Measurements from ENCODE around the gene PTCHD1.

PTCHD1 gene

GRCh38 chrX:23331701-23332100 is 2.9 kb upstream of the PTCHD1 start:
- H3K4me1 ChIP-seq (ENCODE audit: control insufficient read depth, insufficient read depth, low read length), result no peaks in the 10 kb centered on the region
- no peak overlapping the region for H3K4me3 ChIP-seq (ENCODE audit: low read length)
- peaks cover 8% of the 10 kb centered on the region for H3K9me3 ChIP-seq (ENCODE audit: control insufficient read depth, low read length)
- H3K36me3 ChIP-seq (ENCODE audit: control insufficient read depth, insufficient read depth, low read length, severe bottlenecking), result no peaks in the 10 kb centered on the region
- peaks cover 49% of the 10 kb centered on the region for H3K27me3 ChIP-seq (replicated peaks; ENCODE audit: control insufficient read depth, insufficient read depth, low read length)
- DNase-seq (ENCODE audit: low read depth), result no peak
- H3K9ac ChIP-seq (ENCODE audit: low read length), result no peak overlapping the region

GRCh38 chrX:23332101-23332887 is 2.4 kb upstream of the PTCHD1 start:
- H3K9me3 ChIP-seq (ENCODE audit: control insufficient read depth, low read length), result peaks cover 8% of the 10 kb centered on the region
- H3K4me3 ChIP-seq (ENCODE audit: low read length), result no peak overlapping the region
- peaks cover 46% of the 10 kb centered on the region for H3K27me3 ChIP-seq (replicated peaks; ENCODE audit: control insufficient read depth, insufficient read depth, low read length)
- no peaks in the 10 kb centered on the region for H3K36me3 ChIP-seq (ENCODE audit: control insufficient read depth, insufficient read depth, low read length, severe bottlenecking)
- H3K4me1 ChIP-seq (ENCODE audit: control insufficient read depth, insufficient read depth, low read length), result no peaks in the 10 kb centered on the region
- no peak for DNase-seq (ENCODE audit: low read depth)
- H3K9ac ChIP-seq (ENCODE audit: low read length), result no peak overlapping the region

GRCh38 chrX:23332888-23333821 is 1.5 kb upstream of the PTCHD1 start:
- H3K27me3 ChIP-seq (replicated peaks; ENCODE audit: control insufficient read depth, insufficient read depth, low read length), result peaks cover 52% of the 10 kb centered on the region
- no peaks in the 10 kb centered on the region for H3K4me1 ChIP-seq (ENCODE audit: control insufficient read depth, insufficient read depth, low read length)
- H3K4me3 ChIP-seq (ENCODE audit: low read length), result no peak overlapping the region
- H3K9ac ChIP-seq (ENCODE audit: low read length), result no peak overlapping the region
- no peak for DNase-seq (ENCODE audit: low read depth)
- peaks cover 8% of the 10 kb centered on the region for H3K9me3 ChIP-seq (ENCODE audit: control insufficient read depth, low read length)
- no peaks in the 10 kb centered on the region for H3K36me3 ChIP-seq (ENCODE audit: control insufficient read depth, insufficient read depth, low read length, severe bottlenecking)

GRCh38 chrX:23333842-23334520 is 668 bp upstream of the PTCHD1 start:
- Histone ChIP-seq H3K27me3 (replicated peaks; ENCODE audit: control insufficient read depth, insufficient read depth, low read length) (peaks cover 53% of the 10 kb centered on the region), H3K9me3 (ENCODE audit: control insufficient read depth, low read length) (peaks cover 8% of the 10 kb centered on the region), H3K4me1 (ENCODE audit: control insufficient read depth, insufficient read depth, low read length) (no peaks in the 10 kb centered on the region), H3K36me3 (ENCODE audit: control insufficient read depth, insufficient read depth, low read length, severe bottlenecking) (no peaks in the 10 kb centered on the region), H3K4me3 (ENCODE audit: low read length) (no peak overlapping the region), H3K9ac (ENCODE audit: low read length) (no peak overlapping the region)
- DNase-seq (ENCODE audit: low read depth), result no peak

- Histone ChIP-seq H3K36me3 (ENCODE audit: control insufficient read depth, insufficient read depth, low read length, severe bottlenecking) (no peaks in the 10 kb centered on the region), H3K9ac (ENCODE audit: low read length) (no peak overlapping the region), H3K27me3 (replicated peaks; ENCODE audit: control insufficient read depth, insufficient read depth, low read length) (peaks cover 54% of the 10 kb centered on the region), H3K9me3 (ENCODE audit: control insufficient read depth, low read length) (peaks cover 8% of the 10 kb centered on the region), H3K4me1 (ENCODE audit: control insufficient read depth, insufficient read depth, low read length) (no peaks in the 10 kb centered on the region), H3K4me3 (ENCODE audit: low read length) (no peak overlapping the region)
- DNase-seq (ENCODE audit: low read depth), result no peak
Measured at GRCh38 chrX:23334521-23334847, 165 bp upstream of the PTCHD1 start.

GRCh38 chrX:23338334-23338733 is 3.7 kb downstream of the PTCHD1 start:
- Histone ChIP-seq H3K9ac (ENCODE audit: low read length) (no peak overlapping the region), H3K4me1 (ENCODE audit: control insufficient read depth, insufficient read depth, low read length) (no peaks in the 10 kb centered on the region), H3K27me3 (replicated peaks; ENCODE audit: control insufficient read depth, insufficient read depth, low read length) (peaks cover 53% of the 10 kb centered on the region), H3K4me3 (ENCODE audit: low read length) (no peak overlapping the region), H3K36me3 (ENCODE audit: control insufficient read depth, insufficient read depth, low read length, severe bottlenecking) (no peaks in the 10 kb centered on the region), H3K9me3 (ENCODE audit: control insufficient read depth, low read length) (peaks cover 8% of the 10 kb centered on the region)
- DNase-seq (ENCODE audit: low read depth), result no peak

- Histone ChIP-seq H3K4me3 (ENCODE audit: low read length) (no peak overlapping the region), H3K9ac (ENCODE audit: low read length) (no peak overlapping the region), H3K27me3 (replicated peaks; ENCODE audit: control insufficient read depth, insufficient read depth, low read length) (peaks cover 57% of the 10 kb centered on the region), H3K4me1 (ENCODE audit: control insufficient read depth, insufficient read depth, low read length) (no peaks in the 10 kb centered on the region), H3K36me3 (ENCODE audit: control insufficient read depth, insufficient read depth, low read length, severe bottlenecking) (no peaks in the 10 kb centered on the region), H3K9me3 (ENCODE audit: control insufficient read depth, low read length) (no peaks in the 10 kb centered on the region)
- no peak for DNase-seq (ENCODE audit: low read depth)
Measured at GRCh38 chrX:23341452-23341851, 6.8 kb downstream of the PTCHD1 start.

- Histone ChIP-seq H3K9me3 (ENCODE audit: control insufficient read depth, low read length) (peaks cover 13% of the 10 kb centered on the region), H3K4me3 (ENCODE audit: low read length) (no peak overlapping the region), H3K4me1 (ENCODE audit: control insufficient read depth, insufficient read depth, low read length) (no peaks in the 10 kb centered on the region), H3K9ac (ENCODE audit: low read length) (no peak overlapping the region), H3K27me3 (replicated peaks; ENCODE audit: control insufficient read depth, insufficient read depth, low read length) (peaks cover 43% of the 10 kb centered on the region), H3K36me3 (ENCODE audit: control insufficient read depth, insufficient read depth, low read length, severe bottlenecking) (no peaks in the 10 kb centered on the region)
- DNase-seq (ENCODE audit: low read depth), result no peak
Measured at GRCh38 chrX:23344238-23344903, 9.7 kb downstream of the PTCHD1 start.

GRCh38 chrX:23344904-23345271 is 10.2 kb downstream of the PTCHD1 start:
- H3K4me3 ChIP-seq (ENCODE audit: low read length), result no peak overlapping the region
- peaks cover 15% of the 10 kb centered on the region for H3K9me3 ChIP-seq (ENCODE audit: control insufficient read depth, low read length)
- H3K27me3 ChIP-seq (replicated peaks; ENCODE audit: control insufficient read depth, insufficient read depth, low read length), result peaks cover 42% of the 10 kb centered on the region
- DNase-seq (ENCODE audit: low read depth), result no peak
- no peak overlapping the region for H3K9ac ChIP-seq (ENCODE audit: low read length)
- H3K36me3 ChIP-seq (ENCODE audit: control insufficient read depth, insufficient read depth, low read length, severe bottlenecking), result no peaks in the 10 kb centered on the region
- no peaks in the 10 kb centered on the region for H3K4me1 ChIP-seq (ENCODE audit: control insufficient read depth, insufficient read depth, low read length)

GRCh38 chrX:23356189-23356588 is 21.5 kb downstream of the PTCHD1 start:
- Histone ChIP-seq H3K4me1 (ENCODE audit: control insufficient read depth, insufficient read depth, low read length) (no peaks in the 10 kb centered on the region), H3K9me3 (ENCODE audit: control insufficient read depth, low read length) (no peaks in the 10 kb centered on the region), H3K27me3 (replicated peaks; ENCODE audit: control insufficient read depth, insufficient read depth, low read length) (peaks cover 7% of the 10 kb centered on the region), H3K36me3 (ENCODE audit: control insufficient read depth, insufficient read depth, low read length, severe bottlenecking) (no peaks in the 10 kb centered on the region), H3K9ac (ENCODE audit: low read length) (no peak overlapping the region), H3K4me3 (ENCODE audit: low read length) (no peak overlapping the region)
- DNase-seq (ENCODE audit: low read depth), result no peak

GRCh38 chrX:23364416-23364815 is 29.8 kb downstream of the PTCHD1 start:
- H3K9me3 ChIP-seq (ENCODE audit: control insufficient read depth, low read length), result no peaks in the 10 kb centered on the region
- no peak overlapping the region for H3K4me3 ChIP-seq (ENCODE audit: low read length)
- H3K9ac ChIP-seq (ENCODE audit: low read length), result no peak overlapping the region
- no peaks in the 10 kb centered on the region for H3K36me3 ChIP-seq (ENCODE audit: control insufficient read depth, insufficient read depth, low read length, severe bottlenecking)
- no peaks in the 10 kb centered on the region for H3K4me1 ChIP-seq (ENCODE audit: control insufficient read depth, insufficient read depth, low read length)
- DNase-seq (ENCODE audit: low read depth), result no peak
- peaks cover 29% of the 10 kb centered on the region for H3K27me3 ChIP-seq (replicated peaks; ENCODE audit: control insufficient read depth, insufficient read depth, low read length)

Measured in adipocyte (in vitro differentiated cells).